Osteoblast (primary cell): ENCODE measurements around the gene BPIFB1. TPM values are rescaled to one million over a fixed set of nuclear protein-coding genes. Genes with fewer than 3 reads are reported as not detected.
A peak's percentile ranks its signal among the peaks of the same experiment; 100 is the strongest.

Experiments used
- DNase-seq: peaks from one replicate; pipeline ENCODE4 v3.0.0; 2011; ENCODE audit warnings: low spot score, mixed read lengths; ENCODE audit not compliant: insufficient read length; ENCODE audit errors: missing footprints
- H2AFZ ChIP-seq: 2 replicates; pipeline ENCODE4 v1.6.0; 2011; ENCODE audit warnings: mild to moderate bottlenecking, low read length
- H3K27ac ChIP-seq: 2 replicates; pipeline ENCODE4 v1.5.1; 2011; ENCODE audit warnings: mild to moderate bottlenecking, low read depth, low read length, moderate library complexity
- H3K27me3 ChIP-seq: 2 replicates; pipeline ENCODE4 v1.6.0; 2012; ENCODE audit warnings: mild to moderate bottlenecking, control low read depth, inconsistent platforms, low read length, moderate library complexity; ENCODE audit not compliant: insufficient read depth
- H3K36me3 ChIP-seq: 2 replicates; pipeline ENCODE4 v1.5.1; 2011; ENCODE audit warnings: mild to moderate bottlenecking, low read length, control low read depth, moderate library complexity; ENCODE audit not compliant: insufficient read depth
- H3K4me1 ChIP-seq: 2 replicates; pipeline ENCODE4 v1.5.1; 2011; ENCODE audit warnings: mild to moderate bottlenecking, low read length, control low read depth, moderate library complexity; ENCODE audit not compliant: insufficient read depth
- H3K4me2 ChIP-seq: 2 replicates; pipeline ENCODE4 v1.6.0; 2011; ENCODE audit warnings: mild to moderate bottlenecking, low read length; ENCODE audit not compliant: insufficient read depth
- H3K4me3 ChIP-seq: fragments of 200-600 bp; sonication (generic); 3 replicates; pipeline ENCODE4 v1.5.1; 2012; ENCODE audit warnings: mild to moderate bottlenecking, low read length, inconsistent platforms; ENCODE audit not compliant: insufficient read depth
- H3K79me2 ChIP-seq: 2 replicates; pipeline ENCODE4 v1.6.0; 2012; ENCODE audit warnings: mild to moderate bottlenecking, low read length, control low read depth, inconsistent platforms; ENCODE audit not compliant: insufficient read depth
- H3K9me3 ChIP-seq: 2 replicates; pipeline ENCODE4 v1.5.1; 2011; ENCODE audit warnings: low read depth, low read length, control low read depth
- H4K20me1 ChIP-seq: 2 replicates; pipeline ENCODE4 v1.6.0; 2012; ENCODE audit warnings: mild to moderate bottlenecking, low read length, control low read depth; ENCODE audit not compliant: insufficient read depth
- total RNA-seq: library from RNA; depleted of rRNA; stranded (reverse); fragments of >200 nt; gene quantifications from 2 replicates; pipeline ENCODE4 v1.2.3, GENCODE V29; 2012
- TF ChIP-seq, protein P1 (sequence below): IDR thresholded peaks from 2 replicates; pipeline ENCODE4 v1.5.1; 2011; ENCODE audit warnings: mild to moderate bottlenecking, low read depth, low read length, moderate library complexity; ENCODE audit errors: extremely low read depth

The BPIFB1 gene
- total RNA-seq, 1 donor: not detected

GRCh38 chr20:33259371-33259770, 23.6 kb upstream of the BPIFB1 start:
- H3K27me3 ChIP-seq: no peaks in the 10 kb centered on the region

GRCh38 chr20:33261465-33261864, 21.5 kb upstream of the BPIFB1 start:
- H3K4me1 ChIP-seq: no peaks in the 10 kb centered on the region
- TF ChIP-seq, protein P1, sequence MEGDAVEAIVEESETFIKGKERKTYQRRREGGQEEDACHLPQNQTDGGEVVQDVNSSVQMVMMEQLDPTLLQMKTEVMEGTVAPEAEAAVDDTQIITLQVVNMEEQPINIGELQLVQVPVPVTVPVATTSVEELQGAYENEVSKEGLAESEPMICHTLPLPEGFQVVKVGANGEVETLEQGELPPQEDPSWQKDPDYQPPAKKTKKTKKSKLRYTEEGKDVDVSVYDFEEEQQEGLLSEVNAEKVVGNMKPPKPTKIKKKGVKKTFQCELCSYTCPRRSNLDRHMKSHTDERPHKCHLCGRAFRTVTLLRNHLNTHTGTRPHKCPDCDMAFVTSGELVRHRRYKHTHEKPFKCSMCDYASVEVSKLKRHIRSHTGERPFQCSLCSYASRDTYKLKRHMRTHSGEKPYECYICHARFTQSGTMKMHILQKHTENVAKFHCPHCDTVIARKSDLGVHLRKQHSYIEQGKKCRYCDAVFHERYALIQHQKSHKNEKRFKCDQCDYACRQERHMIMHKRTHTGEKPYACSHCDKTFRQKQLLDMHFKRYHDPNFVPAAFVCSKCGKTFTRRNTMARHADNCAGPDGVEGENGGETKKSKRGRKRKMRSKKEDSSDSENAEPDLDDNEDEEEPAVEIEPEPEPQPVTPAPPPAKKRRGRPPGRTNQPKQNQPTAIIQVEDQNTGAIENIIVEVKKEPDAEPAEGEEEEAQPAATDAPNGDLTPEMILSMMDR: no peak

More at GRCh38 chr20:33259371-33259770, 23.6 kb upstream of the BPIFB1 start:
- Histone ChIP-seq H3K4me1 (no peaks in the 10 kb centered on the region), H2AFZ (no peak overlapping the region), H3K27ac (no peak overlapping the region), H4K20me1 (no peaks in the 10 kb centered on the region), H3K4me2 (no peak overlapping the region), H3K4me3 (no peak overlapping the region), H3K36me3 (no peaks in the 10 kb centered on the region), H3K9me3 (no peaks in the 10 kb centered on the region), H3K79me2 (no peaks in the 10 kb centered on the region)
- TF ChIP-seq, protein P1: no peak
- no peak for DNase-seq

DNA sequence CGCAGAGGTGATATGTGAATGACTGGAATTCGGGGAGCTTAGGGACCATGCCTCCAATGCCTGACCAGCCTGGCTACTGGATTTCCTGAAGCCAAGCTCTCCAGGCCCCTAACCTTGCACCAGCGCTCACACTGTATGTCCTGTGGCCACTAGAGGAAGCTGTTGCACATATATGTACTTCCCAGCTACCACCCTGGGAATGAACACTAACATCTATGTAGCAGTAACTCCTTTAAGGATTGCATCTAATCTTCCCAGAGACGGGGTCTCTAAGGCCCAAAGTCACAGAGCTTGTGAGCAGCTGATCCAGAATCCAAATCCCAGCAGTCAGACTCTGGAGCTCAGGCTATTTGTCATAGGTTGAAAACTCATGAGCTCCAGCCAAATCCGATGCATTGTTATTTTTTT, 20.4 kb upstream of the BPIFB1 start:
- H3K27ac ChIP-seq: no peak overlapping the region
- no peak overlapping the region for H3K4me2 ChIP-seq

More at GRCh38 chr20:33261465-33261864, 21.5 kb upstream of the BPIFB1 start:
- Histone ChIP-seq H3K79me2 (no peaks in the 10 kb centered on the region), H3K27me3 (peaks cover 3% of the 10 kb centered on the region), H3K36me3 (no peaks in the 10 kb centered on the region), H3K4me2 (no peak overlapping the region), H3K4me3 (no peak overlapping the region), H2AFZ (no peak overlapping the region), H3K9me3 (no peaks in the 10 kb centered on the region), H4K20me1 (no peaks in the 10 kb centered on the region), H3K27ac (no peak overlapping the region)
- no peak for DNase-seq

DNA sequence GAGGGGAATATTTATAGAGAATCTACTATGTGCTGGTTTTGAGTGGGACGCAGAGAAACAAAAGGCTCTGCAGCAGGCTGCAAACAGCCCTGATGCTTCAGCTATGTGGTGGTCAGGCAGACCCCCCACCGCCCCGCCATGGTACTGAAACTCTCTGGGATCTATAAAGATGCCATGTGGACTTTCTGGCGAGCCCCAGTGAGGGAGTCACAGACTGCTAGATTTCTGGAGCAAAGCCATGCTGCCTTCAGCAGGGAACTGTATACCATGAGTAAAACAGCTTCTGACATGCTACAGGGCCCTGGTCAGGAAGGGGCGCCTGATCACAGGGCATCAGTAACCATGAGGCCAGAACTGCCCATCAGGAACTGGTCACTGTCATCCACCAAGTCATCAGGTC, 19.2 kb upstream of the BPIFB1 start:
- no peak for DNase-seq
- no peaks in the 10 kb centered on the region for H3K36me3 ChIP-seq
- TF ChIP-seq, protein P1: no peak
- no peak overlapping the region for H3K4me3 ChIP-seq
- H3K79me2 ChIP-seq: no peaks in the 10 kb centered on the region
- no peak overlapping the region for H3K27ac ChIP-seq
- H4K20me1 ChIP-seq: no peaks in the 10 kb centered on the region
- peaks cover 3% of the 10 kb centered on the region for H3K27me3 ChIP-seq
- no peaks in the 10 kb centered on the region for H3K9me3 ChIP-seq
- H3K4me1 ChIP-seq: no peaks in the 10 kb centered on the region
- no peak overlapping the region for H3K4me2 ChIP-seq
- H2AFZ ChIP-seq: no peak overlapping the region

More for the DNA sequence above, 20.4 kb upstream of the BPIFB1 start:
- H3K4me3 ChIP-seq: no peak overlapping the region
- H2AFZ ChIP-seq: no peak overlapping the region
- no peaks in the 10 kb centered on the region for H3K9me3 ChIP-seq
- H3K27me3 ChIP-seq: peaks cover 3% of the 10 kb centered on the region
- no peaks in the 10 kb centered on the region for H4K20me1 ChIP-seq
- H3K79me2 ChIP-seq: no peaks in the 10 kb centered on the region
- TF ChIP-seq, protein P1: peak; percentile 85
- H3K36me3 ChIP-seq: no peaks in the 10 kb centered on the region
- no peaks in the 10 kb centered on the region for H3K4me1 ChIP-seq
- DNase-seq: no peak
